ENCODE results near the gene NOS2.
A peak's percentile ranks its signal among the peaks of the same experiment; 100 is the strongest.

Gene NOS2

DNA sequence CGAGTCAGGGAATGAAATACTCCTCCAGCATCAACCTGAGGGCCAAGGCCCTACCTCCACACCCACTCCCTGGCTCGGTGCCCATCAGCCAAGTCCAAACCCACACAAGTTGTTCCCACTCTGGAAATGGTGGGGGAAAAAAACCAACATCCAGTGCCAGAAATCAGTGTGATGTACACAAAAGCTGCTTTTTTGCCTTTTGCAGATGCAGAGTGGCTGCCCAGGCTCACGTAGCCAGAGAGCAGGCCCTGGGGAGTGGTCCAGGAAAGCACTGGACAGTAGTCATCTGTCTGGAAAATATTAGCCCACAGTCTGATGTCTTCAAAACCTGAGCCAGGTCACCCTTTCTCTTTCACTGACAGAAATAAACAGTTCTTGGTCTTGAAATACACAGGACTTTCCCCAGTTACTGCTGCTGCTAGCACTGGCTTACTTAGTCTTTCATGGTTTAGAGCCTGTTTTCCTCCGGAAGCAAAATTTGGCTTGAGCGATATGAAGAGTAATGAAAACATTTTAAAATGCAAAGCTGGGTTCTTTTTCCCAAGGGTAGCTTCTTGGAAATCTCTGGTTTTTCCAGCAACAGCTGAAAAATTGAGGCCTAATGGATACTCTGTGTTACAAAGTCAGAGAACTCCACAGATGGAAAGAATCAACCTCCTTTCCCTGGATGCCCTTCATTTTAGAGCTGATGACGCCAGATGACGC lies 18.2 kb upstream of the NOS2 start:
- DNase-seq, result no peak

- no peak for DNase-seq
Measured at GRCh38 chr17:27817731-27818130, 17.4 kb upstream of the NOS2 start.

- no peak for DNase-seq
Measured at GRCh38 chr17:27816946-27817345, 16.6 kb upstream of the NOS2 start.

GRCh38 chr17:27811961-27812360 lies 11.6 kb upstream of the NOS2 start:
- DNase-seq, result no peak

DNA sequence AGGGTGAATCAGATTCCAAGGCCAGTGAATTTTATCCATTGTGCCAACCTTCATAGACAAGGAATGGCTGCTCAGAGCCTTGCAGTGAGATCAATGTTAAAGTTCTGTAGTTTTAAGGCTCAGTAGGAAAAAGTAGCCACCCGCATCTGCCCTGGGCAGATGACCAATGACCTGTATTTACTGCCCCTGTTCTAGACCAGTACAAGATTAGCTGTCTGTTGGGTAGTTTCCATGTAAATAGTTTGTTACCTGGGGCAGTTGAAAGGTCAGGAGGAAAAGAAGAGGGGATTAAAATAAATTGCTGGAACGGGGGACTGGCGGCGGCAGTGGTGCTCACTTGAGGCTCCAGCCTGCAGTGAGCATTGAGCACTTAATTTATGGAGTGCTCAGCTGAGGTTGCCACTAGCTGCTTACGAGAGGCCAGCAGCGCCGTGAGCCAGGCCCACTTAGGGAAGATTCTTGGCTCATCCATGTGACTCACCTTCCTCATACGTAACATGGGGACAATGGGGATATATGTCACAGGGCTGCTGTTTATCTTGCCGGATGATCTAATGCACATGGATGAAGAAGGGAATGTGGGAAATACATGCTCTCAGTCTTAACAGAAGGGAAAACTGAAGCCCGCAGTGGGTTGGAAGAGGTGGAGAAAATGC lies 10.7 kb upstream of the NOS2 start:
- no peak for DNase-seq

DNA sequence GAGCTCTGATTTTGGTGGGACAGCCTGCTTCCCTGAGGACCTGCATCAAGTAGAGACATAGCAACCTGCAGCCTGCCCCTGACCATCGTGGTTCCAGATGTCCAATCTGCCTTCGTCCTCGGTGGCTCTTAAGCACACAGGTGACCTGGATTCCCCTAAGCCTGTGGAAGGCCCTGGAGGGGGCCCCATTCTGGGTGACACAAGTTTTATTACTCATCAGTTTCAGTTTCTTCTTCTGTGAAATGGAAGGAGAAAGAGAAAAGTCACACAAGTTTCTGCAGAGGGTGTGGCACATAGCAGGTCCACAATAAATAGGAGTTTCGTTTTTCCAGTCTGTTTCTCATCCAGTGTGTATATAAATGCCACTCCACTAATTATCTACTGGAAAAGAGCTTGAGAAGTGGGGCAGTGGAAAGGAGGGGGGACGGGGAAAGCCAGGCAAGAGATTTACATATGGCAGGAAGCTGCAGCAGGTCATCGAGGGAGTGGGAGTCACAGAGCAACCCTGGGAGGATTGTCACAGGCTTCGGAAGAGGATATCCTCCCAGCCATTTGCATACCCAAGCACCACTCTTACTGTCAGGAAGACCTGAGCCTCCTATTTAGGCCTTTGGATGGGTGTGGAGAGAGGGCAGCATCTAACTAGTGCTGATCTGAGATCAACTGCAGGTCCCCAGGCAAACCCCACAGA lies 10.0 kb upstream of the NOS2 start:
- DNase-seq, result no peak

DNA sequence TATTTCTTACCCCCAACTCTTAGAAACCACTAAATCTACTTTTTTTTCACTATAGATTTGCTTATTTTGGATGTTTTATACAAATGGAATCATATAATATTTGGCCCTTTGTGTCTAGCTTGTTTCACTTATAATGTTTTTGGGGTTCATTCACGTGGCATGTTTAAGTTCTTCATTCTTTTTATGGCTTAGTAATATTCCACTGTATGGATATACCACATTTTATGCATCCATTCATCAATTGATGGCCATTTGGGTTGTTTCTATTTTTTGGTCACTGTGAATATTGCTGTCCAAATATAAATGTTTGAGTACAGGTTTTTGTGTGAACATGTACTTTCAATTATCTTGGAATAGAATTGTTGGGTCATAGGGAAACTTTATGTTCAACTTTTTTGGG lies 9.2 kb upstream of the NOS2 start:
- DNase-seq, result no peak

- DNase-seq, result no peak
Measured at GRCh38 chr17:27808628-27809027, 8.3 kb upstream of the NOS2 start.

DNA sequence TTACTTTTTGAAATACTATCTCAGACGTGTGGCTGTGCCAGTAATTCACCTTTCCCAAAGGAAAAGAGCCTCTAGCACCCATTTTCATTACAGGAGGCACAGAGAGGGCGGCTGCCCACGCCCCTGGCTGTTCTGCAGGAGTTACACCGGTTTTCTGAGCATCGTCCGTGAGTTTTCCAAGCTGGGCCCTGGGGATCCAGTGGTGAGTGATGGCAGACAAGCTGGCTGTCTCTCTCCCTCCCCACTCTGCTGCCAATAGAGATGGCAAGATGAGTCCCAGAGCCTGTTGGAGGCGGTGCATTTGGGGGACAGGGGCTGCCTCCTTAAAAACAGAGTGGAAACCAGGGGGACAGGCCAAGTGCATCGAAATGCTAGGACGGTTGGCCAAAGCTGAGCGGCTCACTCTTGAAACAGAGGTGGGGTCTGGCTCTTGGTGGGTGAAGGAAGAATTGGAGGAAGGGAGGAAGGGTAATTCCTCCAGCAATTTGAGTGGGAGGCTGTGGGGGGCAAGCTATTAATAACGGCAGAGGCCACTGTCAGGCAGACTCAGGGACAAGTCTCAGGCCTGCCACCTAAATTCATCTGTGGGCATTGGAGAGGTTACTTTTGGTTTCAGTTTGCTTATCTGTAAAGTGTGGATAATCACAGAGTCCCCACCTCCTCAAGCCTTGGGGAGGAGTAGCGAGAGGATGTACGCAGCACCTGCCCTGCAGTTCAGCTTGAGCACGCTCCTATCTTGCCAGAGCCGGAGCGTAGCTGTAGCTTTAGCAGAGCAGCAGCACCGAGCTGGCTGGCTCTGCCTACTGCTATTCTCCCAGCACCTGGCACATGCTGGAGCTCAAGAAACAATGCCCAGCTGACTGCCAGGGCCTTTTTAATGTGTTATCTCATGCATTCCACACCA lies 7.5 kb upstream of the NOS2 start:
- peak; percentile 52 for DNase-seq

GRCh38 chr17:27805520-27806146 lies 5.3 kb upstream of the NOS2 start:
- DNase-seq, result peak; percentile 81

GRCh38 chr17:27804113-27804512 lies 3.8 kb upstream of the NOS2 start:
- no peak for DNase-seq

DNA sequence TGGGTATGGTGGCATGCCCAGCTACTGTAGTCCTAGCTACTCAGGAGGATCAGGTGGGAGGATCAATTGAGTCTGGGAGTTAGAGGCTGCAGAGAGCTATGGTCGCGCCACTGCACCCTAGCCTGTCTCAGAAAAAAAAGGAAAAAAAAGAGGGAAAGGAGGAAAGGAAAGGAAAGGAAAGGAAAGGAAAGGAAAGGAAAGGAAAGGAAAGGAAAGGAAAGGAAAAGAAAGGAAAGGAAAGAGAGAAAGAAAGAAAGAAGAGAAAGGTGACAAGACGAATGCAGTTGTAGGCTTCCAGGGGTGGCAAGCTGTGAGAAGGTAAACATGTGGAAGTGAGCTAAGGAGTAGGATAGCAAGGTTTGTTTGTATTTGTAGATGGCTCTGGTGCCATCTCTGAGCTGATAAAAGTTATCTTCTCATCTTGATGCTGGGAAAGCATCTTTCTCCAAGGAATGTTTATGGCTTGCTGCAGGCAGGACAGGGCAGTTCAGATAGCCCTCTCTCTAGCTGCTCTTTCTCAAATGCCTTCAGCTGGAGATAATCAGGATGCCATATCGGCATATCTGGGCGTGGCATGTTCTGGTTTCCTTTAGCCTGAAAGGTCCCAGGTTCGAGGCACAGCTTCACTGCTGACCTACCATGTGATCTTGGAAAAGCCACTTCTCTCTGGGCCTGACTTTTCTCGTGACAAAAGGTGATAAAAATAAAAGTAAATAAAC lies 2.8 kb upstream of the NOS2 start:
- DNase-seq, result no peak

DNA sequence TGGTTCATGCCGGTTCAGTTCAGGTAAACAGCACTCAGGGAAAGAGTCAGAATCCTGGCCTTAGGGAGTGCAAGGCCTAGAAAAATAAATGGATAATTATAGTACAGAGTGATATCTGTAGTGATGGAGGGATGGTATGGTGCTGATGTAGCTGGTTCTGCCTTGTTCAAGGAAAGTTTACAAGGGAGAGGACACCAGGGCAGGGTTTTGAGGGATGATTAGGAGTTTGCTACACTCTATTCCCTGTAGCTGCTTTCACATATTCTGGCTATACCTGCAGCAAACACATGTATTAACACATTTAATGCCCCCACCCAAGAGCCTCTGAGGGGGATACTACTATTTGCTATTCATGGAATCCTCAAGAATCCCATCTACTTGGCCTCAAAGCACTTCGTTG lies 1.7 kb upstream of the NOS2 start:
- no peak for DNase-seq

GRCh38 chr17:27798376-27798775 lies 2.0 kb downstream of the NOS2 start:
- DNase-seq, result no peak

GRCh38 chr17:27797390-27798091 lies 2.8 kb downstream of the NOS2 start:
- DNase-seq, result no peak

GRCh38 chr17:27793906-27794569 lies 6.3 kb downstream of the NOS2 start:
- no peak for DNase-seq

DNA sequence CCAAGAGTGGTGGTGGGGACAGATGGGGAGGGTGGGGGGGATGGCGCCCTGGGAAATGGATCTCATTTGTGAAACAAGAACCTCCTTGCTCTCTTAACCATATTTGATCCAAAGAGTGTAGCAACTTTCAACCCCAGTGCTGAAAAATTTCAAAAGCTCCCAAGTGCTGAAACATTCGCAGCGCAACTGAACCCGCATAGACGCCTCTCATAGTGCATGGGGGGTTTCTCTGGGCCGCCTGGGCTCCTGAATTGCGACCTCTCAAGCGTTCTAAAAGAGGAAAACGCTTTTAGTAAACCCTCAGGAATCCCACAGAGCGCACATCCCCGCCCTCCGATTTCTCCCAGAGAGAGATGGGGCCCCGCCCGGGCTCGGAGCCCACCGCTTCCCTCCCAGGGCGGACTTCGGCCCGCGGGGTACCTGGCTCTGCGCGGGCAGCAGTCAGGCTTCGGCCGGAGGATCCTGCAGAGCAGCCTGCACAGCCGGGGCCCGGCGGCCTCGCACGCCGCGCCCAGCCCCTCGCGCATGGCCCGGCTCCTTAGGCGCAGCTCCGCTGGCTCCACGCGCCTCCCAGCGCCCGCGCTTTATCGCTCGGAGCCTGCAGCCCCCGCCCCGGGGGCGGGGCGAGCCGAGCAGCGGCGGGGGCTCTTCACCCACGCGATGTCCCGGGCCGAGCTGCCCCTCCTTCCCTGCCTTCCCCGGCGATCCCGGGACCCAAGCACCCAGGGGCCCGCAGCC lies 7.0 kb downstream of the NOS2 start:
- no peak for DNase-seq

- no peak for DNase-seq
Measured at GRCh38 chr17:27792095-27792494, 8.2 kb downstream of the NOS2 start.

DNA sequence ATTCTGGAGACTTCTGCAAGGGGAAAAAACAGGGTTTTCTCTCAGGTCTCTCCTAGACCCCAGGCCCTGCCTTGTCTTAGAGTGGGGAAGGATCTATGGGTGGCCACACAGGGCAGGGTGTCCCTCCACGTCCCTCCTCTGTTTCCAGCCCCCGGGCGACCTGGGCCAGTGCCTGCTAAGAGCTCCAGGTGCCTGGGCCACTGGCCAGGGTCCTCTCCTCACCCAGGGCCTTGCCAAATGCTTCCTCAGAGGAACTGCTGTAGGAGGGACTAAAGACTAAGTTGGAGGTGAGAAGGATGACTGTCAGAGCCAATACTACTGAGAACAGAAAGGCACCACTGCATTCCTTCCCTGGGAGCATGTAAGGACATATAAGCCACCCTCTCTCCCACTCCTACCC lies 11.4 kb downstream of the NOS2 start:
- DNase-seq, result no peak

All from activated T-cell treated with anti-CD3 and anti-CD28 coated beads, Interleukin-2, amount 50 U/mL, for 1 hour (primary cell).